HG03354 (cell line): ENCODE measurements around the gene STAB1.

ENCODE experiments used
- ATAC-seq: cut with Tn5 transposase; IDR thresholded peaks from one replicate; pipeline ENCODE4 v1.9.1; 2021; ENCODE audit warnings: mild to moderate bottlenecking; ENCODE audit not compliant: unreplicated experiment, poor library complexity, severe bottlenecking

STAB1 gene

DNA sequence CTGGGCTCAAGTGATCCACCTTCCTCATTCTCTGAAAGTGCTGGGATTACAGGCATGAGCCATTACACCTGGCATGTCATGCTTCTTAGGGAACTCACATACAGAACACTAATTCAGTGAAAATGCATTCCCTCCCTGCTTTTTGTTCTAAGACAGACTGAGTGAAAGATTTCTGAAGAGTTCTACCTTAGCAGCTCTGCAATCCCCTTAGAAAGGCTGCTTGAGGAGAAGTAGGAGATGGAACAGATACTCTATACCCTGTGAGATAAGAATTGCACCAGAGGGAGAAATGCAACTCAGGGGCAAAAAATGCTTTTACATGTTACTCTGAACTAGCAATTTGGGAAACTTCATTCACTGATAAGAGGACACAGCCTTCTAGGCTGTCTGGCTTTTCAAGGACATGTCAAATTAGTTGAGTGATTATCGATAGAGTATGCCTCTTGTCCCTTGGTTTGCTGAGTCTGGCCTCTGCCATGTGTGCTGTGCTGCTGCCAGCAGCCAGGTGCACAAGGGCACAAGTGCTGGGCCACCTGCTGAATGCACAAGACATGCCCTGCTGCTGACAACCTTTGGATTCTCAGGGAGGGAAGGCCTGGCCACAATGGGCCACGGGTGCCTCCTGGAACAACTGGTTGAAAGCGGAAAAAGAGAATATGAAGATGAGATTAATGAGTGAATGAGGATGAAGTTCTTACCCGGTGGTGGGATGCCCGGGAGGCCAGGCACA, 59.1 kb downstream of the STAB1 start:
- no peak for ATAC-seq

- ATAC-seq, result no peak
These were observed 59.9 kb downstream of the STAB1 start for GRCh38 chr3:52555056-52555455.

DNA sequence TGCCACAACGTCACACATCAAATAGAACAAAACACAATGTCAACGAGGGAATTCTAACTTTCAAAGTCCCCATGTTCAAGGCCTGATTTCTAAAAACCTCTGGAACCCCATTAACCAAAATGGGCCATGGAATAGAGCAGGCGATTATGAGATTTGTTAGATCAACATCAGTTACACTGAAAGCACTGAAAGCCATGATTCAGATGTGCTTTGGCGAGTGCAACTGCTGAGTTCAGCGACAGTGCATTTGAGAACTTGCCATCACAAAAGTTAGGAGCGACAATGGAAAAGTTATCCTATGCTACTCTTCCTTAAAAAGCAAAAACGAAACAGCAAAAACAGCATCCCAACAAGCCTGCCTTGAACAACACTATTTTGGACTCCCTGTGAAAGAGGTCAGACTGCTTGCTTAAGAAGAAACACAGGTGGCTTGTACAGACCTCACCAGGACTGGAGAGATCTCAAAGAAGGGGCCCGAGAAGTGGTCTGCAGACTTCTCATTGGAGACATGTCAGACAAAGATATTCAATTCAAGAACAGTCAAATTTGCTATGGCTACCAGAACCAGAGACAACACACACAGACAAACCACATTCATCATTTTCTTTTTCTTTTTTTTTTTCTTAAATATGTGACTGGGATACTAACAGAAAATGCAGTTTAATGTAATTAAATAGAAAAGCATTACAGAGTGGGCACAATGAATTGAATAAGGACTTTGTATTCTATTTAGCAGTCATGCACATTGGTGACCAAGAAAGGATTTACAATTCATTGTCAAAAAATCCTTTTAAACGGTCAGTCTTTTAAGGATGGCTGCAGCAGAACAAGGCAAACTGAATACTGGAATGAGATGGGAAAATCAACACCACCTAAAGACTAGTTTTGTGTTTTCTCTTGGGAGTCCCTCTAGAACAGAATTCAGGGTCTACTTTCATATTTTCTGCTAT, 62.1 kb downstream of the STAB1 start:
- no peak for ATAC-seq

- no peak for ATAC-seq
These were observed 63.3 kb downstream of the STAB1 start for GRCh38 chr3:52558436-52558835.

- ATAC-seq, result no peak
These were observed 66.0 kb downstream of the STAB1 start for GRCh38 chr3:52561028-52561747.

DNA sequence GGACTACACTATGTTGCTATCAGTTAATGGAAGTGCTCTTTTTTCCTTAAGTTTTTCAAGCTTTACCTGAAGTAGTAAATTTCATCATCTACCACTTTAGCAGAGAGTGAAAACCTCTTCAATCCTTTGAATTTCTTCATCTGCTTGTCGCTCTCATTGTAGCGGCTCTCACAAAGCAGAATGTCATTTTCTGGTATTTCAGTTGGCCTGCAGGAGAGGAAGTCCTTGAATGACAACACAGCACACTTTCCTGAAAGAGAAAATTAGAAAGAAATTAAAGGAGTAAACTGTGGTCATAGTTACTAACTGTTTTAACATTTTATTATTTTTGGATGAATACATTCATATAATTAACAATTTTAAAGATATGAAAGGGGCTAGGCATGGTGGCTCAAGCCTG, 68.8 kb downstream of the STAB1 start:
- no peak for ATAC-seq

- no peak for ATAC-seq
These were observed 72.9 kb downstream of the STAB1 start for GRCh38 chr3:52568069-52568468.

GRCh38 chr3:52570076-52570475, 74.9 kb downstream of the STAB1 start:
- no peak for ATAC-seq

GRCh38 chr3:52572221-52572620, 77.1 kb downstream of the STAB1 start:
- ATAC-seq, result no peak
